Measurements from ENCODE around the gene ZFP30. TPM values are rescaled to one million over a fixed set of nuclear protein-coding genes. Genes with fewer than 3 reads are reported as not detected.
"Not testable (repeated sequence)": the region's sequence is repeated elsewhere in the genome, so short reads cannot be mapped to it uniquely, and the experiment has no call there.

The ZFP30 gene
- total RNA-seq: 4.1 TPM

DNA sequence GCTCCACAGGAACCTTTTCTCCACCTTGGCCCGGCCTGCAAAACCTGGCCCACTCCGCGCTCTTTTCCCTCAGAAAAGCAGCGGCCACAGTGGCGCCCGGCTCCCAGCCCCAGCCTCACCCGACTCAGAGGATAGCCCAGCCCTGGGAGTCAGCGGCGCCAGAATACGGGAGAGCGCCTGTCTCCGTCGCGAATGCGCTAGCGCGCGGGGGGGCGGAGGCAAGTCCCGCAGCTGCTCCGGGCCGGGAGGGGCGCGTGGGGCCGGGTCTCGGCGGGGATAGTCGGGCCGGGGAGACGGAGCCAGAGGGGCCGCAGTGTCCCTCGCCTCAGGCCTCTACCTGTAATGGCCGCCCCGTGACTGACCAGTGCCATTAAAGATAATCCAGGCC, at the start of gene ZFP30:
Gene ZFP30 (minus strand): TSS at position 165 of the 388 bp plus-strand sequence. CDS start 7,643 bp downstream, outside the sequence.
- peak; percentile 93 for DNase-seq (ENCODE audit: low spot score)
- peak; percentile 94 for ATAC-seq

- ATAC-seq: no peak
- DNase-seq (ENCODE audit: low spot score): no peak
Observed at GRCh38 chr19:37699057-37699456, 43.8 kb upstream of the ZFP30 start.

DNA sequence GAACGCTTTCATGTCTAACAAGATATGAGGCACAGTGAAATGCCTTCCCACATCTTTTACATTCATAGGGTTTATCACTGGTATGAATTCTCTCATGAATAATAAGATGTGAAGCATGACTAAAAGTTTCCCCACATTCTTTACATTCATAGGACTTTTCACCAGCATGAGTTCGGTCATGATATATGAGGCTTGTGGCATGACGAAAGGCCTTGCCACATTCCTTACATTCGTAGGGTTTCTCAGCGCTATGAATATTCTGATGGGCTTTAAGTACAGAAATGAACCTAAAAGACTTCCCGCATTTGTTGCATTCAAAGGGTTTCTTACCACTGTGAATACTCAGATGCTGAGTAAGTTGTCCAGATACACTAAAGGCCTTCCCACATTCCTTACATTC, 43.0 kb upstream of the ZFP30 start:
- no peak for ATAC-seq
- no peak for DNase-seq (ENCODE audit: low spot score)

- ATAC-seq: no peak
- DNase-seq (ENCODE audit: low spot score): no peak
Observed at GRCh38 chr19:37695144-37695899, 40.1 kb upstream of the ZFP30 start.

GRCh38 chr19:37692956-37693620, 37.8 kb upstream of the ZFP30 start:
- no peak for ATAC-seq
- DNase-seq (ENCODE audit: low spot score): no peak

- ATAC-seq: peak; percentile 77
- DNase-seq (ENCODE audit: low spot score): peak; percentile 52
Observed at GRCh38 chr19:37691881-37692504, 36.7 kb upstream of the ZFP30 start.

GRCh38 chr19:37683520-37683919, 28.3 kb upstream of the ZFP30 start:
- DNase-seq (ENCODE audit: low spot score): no peak
- no peak for ATAC-seq

GRCh38 chr19:37669450-37669914, 14.2 kb upstream of the ZFP30 start:
- DNase-seq (ENCODE audit: low spot score) (no peak), ATAC-seq (no peak)

DNA sequence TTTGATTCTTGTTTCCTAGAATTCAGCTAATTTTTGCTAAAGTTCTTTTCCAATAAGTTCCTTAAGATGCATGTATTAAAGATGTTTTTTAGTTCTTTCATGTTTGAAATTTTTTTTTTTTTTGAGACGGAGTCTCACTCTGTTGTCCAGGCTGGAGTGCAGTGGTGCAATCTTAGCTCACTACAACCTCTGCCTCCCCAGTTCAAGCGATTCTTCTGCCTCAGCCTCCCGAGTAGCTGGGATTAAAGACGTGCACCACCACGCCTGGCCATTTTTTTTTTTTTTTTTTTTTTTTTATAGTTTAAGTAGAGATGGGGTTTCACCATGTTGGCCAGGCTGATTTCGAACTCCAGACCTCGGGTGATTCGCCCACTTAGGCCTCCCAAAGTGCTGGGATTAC, 1.9 kb upstream of the ZFP30 start:
- DNase-seq (ENCODE audit: low spot score); ATAC-seq: not testable (repeated sequence)

DNA sequence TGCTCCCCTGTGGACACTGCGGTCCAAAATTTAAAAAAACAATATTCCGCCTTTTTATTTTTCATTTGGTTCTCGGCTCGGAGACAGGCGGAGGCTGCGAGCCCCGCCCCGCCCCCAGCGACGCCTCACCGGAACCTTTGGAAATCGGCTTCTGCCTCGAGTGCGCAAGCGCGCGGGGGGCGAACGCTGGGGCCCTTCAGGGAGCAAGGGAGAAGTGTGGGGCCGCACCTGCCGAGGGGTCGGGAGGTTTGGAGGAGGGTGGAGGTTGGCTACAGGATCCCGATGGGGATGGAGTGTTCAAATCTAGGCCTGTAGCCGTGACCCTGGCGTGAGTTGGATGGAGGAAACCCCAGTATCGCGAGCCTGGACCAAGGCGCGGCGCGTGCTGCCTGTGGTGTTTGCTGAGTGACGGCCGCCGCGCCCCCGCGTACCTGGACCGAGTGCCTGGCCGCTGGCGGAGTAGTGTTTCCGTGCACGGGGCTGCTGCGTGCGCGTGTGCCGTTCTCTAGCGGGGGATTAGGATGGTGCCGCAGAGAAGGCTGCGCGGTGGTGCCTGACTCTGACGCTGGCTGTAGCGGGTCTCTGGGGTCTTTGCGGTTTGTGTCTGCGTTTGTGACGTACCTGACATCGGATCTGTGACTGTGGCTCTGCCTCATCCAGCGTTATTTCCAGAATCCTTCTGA, 565 bp upstream of the ZFP30 start:
- DNase-seq (ENCODE audit: low spot score) (peak; percentile 88), ATAC-seq (peak; percentile 82)

- ATAC-seq (peak; percentile 61), DNase-seq (ENCODE audit: low spot score) (no peak)
Observed at GRCh38 chr19:37654629-37655300, 500 bp downstream of the ZFP30 start.

DNA sequence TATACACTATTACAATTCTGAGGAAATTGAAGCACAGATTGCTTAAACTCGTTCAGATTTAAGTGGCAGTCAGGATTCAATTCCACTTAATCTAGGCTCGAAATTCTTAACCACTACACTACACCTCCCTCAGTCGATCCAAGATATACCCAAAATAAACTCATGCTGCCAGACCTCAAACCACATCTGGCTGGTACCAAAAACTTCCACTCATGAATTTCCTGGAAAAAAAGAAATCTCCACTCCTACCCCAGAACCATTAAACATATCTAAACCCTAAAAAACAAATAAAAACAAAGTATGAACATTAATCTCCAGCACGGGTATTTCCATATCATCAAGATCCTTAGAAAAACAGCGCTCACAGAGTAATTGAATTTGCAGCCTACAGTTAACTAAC, 1.1 kb downstream of the ZFP30 start:
- no peak for DNase-seq (ENCODE audit: low spot score)
- no peak for ATAC-seq

DNA sequence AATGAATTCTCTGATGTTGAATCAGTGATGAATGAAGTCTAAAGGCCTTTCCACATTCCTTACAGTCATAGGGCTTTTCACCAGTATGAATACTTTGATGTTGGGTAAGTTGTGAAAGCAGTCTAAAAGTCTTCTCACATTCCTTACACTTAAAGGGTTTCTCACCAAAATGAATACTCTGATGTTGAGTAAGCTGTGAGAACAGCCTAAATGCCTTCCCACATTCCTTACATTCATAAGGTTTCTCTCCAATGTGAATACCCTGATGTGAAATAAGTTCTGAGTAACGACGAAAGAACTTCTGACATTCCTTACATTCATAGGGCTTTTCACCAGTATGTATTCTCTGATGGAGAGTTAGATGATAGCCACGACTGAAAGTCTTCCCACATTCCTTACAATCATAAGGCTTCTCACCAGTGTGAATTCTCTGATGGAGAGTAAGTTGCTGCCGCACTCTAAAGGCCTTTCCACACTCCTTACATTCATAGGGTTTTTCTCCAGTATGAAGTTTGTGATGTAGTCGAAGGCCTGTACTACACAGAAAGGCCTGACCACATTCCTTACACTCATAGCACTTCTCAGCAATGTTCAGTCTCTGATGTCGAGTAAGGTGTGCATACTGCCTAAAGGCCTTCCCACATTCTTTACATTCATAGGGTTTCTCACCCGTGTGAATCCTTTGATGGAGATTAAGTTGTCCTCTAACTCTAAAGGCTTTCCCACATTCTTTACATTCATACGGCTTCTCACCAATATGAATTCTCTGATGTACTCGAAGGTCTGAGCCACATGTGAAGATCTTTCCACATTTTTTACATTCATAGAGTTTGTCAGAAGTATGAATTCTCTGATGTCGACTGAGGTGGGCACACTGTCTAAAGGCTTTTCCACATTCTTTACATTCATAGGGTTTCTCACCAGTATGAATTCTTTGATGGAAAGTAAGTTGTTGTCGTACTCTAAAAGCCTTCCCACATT, 19.9 kb downstream of the ZFP30 start:
- no peak for ATAC-seq
- DNase-seq (ENCODE audit: low spot score): no peak

- ATAC-seq: peak; percentile 66
Observed at GRCh38 chr19:37594982-37595382, 60.3 kb downstream of the ZFP30 start.

DNA sequence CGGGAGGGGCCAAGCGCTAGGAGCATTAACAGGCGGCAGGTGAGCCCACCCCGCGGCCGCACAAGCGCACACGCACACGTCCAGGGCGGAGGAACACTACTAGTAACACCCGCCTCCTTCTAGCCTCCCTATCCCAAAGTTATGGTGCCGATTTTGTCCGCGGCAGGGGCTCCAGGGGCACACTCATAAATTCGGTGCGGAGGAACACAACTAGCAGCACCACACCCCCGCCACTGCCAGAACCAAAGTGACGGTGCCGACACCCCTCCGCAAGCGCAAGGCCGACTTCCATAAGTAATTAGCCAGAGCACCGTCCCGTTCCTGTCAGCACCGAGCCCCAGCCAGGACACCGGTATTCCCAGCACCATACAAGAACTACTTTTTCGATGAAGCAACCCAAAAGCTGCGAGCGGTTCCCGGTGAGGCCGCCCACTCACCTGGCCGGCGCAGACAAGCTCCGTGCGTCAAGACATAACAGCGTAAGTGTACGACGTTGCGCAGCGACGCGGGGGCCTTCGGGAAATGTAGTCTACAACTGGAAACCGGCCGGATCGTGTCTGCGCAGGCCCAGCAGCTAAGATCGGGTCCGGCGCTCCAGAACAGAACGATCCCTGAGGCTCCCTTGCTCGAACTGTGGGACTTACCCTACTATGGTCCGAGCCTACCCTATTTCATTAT, 60.8 kb downstream of the ZFP30 start, which contains the start of the genes ZNF540 and ZNF571:
Gene ZNF540 (plus strand): TSS at position 573 of the 678 bp plus-strand sequence. CDS start 3,572 bp downstream, outside the sequence.
Gene ZNF571 (minus strand): TSS at position 489 of the 678 bp plus-strand sequence. CDS start 8,116 bp downstream, outside the sequence.
- ATAC-seq (peak; percentile 97), DNase-seq (ENCODE audit: low spot score) (peak; percentile 97)

More at GRCh38 chr19:37594982-37595382, 60.3 kb downstream of the ZFP30 start:
- peak; percentile 67 for DNase-seq (ENCODE audit: low spot score)

DNA sequence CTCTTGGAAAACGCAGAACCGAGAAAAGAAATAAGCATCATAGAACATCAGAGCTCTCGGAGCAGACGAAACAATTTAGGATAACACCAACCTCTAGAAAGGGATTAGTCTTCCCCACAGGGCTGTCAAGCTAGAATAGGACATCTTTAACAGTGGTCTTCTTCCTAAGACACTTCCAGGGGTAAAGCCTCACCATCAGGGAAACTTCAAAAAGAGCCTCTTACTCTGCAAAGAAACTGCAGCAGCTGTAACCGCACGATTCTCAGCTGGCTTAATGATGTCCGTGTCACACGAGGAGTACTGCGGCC, 61.3 kb downstream of the ZFP30 start:
- no peak for DNase-seq (ENCODE audit: low spot score)

GRCh38 chr19:37583340-37583739, 71.9 kb downstream of the ZFP30 start:
- ATAC-seq (no peak), DNase-seq (ENCODE audit: low spot score) (no peak)

More for the DNA sequence above, 61.3 kb downstream of the ZFP30 start:
- no peak for ATAC-seq

DNA sequence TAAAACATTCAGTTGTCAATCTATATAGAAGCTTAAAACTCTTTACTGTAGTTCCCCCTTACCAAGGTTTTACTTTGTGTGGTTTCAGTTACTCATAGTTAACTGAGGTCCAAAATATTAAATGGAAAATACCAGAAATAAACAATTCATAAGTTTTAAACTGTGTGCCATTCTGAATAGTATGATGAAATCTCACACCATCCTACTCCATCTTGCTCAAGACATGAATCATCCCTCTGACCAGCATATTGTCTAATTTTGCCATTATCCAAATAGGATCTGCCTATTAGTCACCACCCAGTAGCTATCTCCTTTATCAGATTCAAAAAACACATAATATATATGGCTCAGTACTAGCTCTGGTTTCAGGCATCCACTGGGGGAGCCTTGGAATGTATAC, 83.1 kb downstream of the ZFP30 start:
- ATAC-seq (no peak), DNase-seq (ENCODE audit: low spot score) (no peak)

DNA sequence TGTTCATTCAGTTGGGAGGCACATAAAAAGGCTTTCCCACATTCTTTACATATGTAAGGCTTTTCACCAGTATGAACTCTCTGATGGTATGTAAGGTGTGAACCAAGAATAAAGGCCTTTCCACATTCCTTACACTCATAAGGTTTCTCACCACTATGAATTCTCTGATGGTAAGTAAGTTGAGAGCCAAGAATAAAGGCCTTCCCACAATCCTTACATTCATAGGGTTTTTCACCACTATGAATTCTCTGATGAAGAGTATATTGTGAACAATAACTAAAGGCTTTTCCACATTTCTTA, 89.9 kb downstream of the ZFP30 start:
- ATAC-seq: no peak
- no peak for DNase-seq (ENCODE audit: low spot score)
